HG03097 (cell line): ENCODE results near the gene IQCE.

Experiments
- ATAC-seq: cut with Tn5 transposase; IDR thresholded peaks from one replicate; pipeline ENCODE4 v1.9.1; 2021; ENCODE audit not compliant: unreplicated experiment, low FRiP score

The IQCE gene

GRCh38 chr7:2558629-2559282 is at the start of gene IQCE:
Gene IQCE, plus strand, starts transcription at chr7:2558979. Its CDS starts 203 bp downstream, at chr7:2559182.
- ATAC-seq: peak; percentile 51

- no peak for ATAC-seq
These were observed 49.4 kb upstream of the IQCE start for GRCh38 chr7:2509298-2509906.

- no peak for ATAC-seq
These were observed 48.5 kb upstream of the IQCE start for GRCh38 chr7:2510130-2510776.

GRCh38 chr7:2510909-2511768 is 47.6 kb upstream of the IQCE start:
- peak; percentile 32 for ATAC-seq

- no peak for ATAC-seq
These were observed 47.0 kb upstream of the IQCE start for GRCh38 chr7:2511769-2512168.

GRCh38 chr7:2512179-2512661 is 46.6 kb upstream of the IQCE start:
- ATAC-seq: no peak

- no peak for ATAC-seq
These were observed 46.1 kb upstream of the IQCE start for GRCh38 chr7:2512713-2513112.

- no peak for ATAC-seq
These were observed 45.1 kb upstream of the IQCE start for GRCh38 chr7:2513702-2514101.

GRCh38 chr7:2514473-2515423 is 44.0 kb upstream of the IQCE start:
- no peak for ATAC-seq

- ATAC-seq: no peak
These were observed 43.2 kb upstream of the IQCE start for GRCh38 chr7:2515424-2516193.

- ATAC-seq: no peak
These were observed 42.6 kb upstream of the IQCE start for GRCh38 chr7:2516194-2516555.

GRCh38 chr7:2517026-2517425 is 41.8 kb upstream of the IQCE start:
- ATAC-seq: no peak

- no peak for ATAC-seq
These were observed 40.9 kb upstream of the IQCE start for GRCh38 chr7:2517678-2518507.

- no peak for ATAC-seq
These were observed 40.1 kb upstream of the IQCE start for GRCh38 chr7:2518737-2519118.

- peak; percentile 69 for ATAC-seq
These were observed 39.5 kb upstream of the IQCE start, which contains the start of gene LFNG for GRCh38 chr7:2519119-2519930. Gene LFNG, plus strand, starts transcription at chr7:2519774. Its CDS starts 88 bp downstream, at chr7:2519862.

- no peak for ATAC-seq
These were observed 38.5 kb upstream of the IQCE start for GRCh38 chr7:2520131-2520760.

- no peak for ATAC-seq
These were observed 38.0 kb upstream of the IQCE start for GRCh38 chr7:2520761-2521290.
